A673 (cell line): ENCODE results near the gene HIVEP1. TPM values are rescaled to one million over a fixed set of nuclear protein-coding genes. Genes with fewer than 3 reads are reported as not detected.

ENCODE experiments used
- BruUV-seq: library from RNA; stranded (reverse); fragments of 400-500 nt; replicated peaks from 2 replicates; lab custom pipeline; 2021; lab: Mats Ljungman, UMichigan
- CTCF ChIA-PET: fragments of 300-600 bp; sonication (Branson Sonifier 250); formaldehyde crosslinking; loops from one replicate; lab custom pipeline; 2022; ENCODE audit warnings: antibody characterized with exemption; lab: Charles Lee
- POLR2A ChIA-PET: fragments of 300-600 bp; sonication (Branson Sonifier 250); formaldehyde crosslinking; loops from one replicate; lab custom pipeline; 2022; ENCODE audit warnings: antibody characterized with exemption; ENCODE audit not compliant: low non-redundant PET; lab: Charles Lee
- DNase-seq: peaks from one replicate; pipeline ENCODE4 v3.0.0-alpha.2; 2015; ENCODE audit warnings: low spot score
- H3K27ac ChIP-seq: fragments of 200-600 bp; sonication (generic); 2 replicates; pipeline ENCODE4 v1.5.1; 2016; ENCODE audit warnings: mixed run types, low read depth, mild to moderate bottlenecking, mixed read lengths, antibody characterized with exemption, low read length; ENCODE audit not compliant: poor library complexity, severe bottlenecking
- H3K27me3 ChIP-seq: fragments of 200-600 bp; sonication (generic); replicated peaks from 2 replicates; pipeline ENCODE4 v1.6.1; 2017; ENCODE audit warnings: mixed run types, low read depth, mild to moderate bottlenecking, mixed read lengths, antibody characterized with exemption, low read length; ENCODE audit not compliant: insufficient read depth, poor library complexity
- H3K36me3 ChIP-seq: fragments of 200-600 bp; sonication (generic); 2 replicates; pipeline ENCODE4 v1.6.1; 2016; ENCODE audit warnings: mixed run types, mild to moderate bottlenecking, mixed read lengths, antibody characterized with exemption, low read length; ENCODE audit not compliant: insufficient read depth, poor library complexity, severe bottlenecking
- H3K4me1 ChIP-seq: fragments of 200-600 bp; sonication (generic); 2 replicates; pipeline ENCODE4 v1.6.1; 2017; ENCODE audit warnings: mixed run types, mild to moderate bottlenecking, mixed read lengths, antibody characterized with exemption, low read length; ENCODE audit not compliant: insufficient read depth, poor library complexity, severe bottlenecking
- H3K4me3 ChIP-seq: fragments of 200-600 bp; sonication (generic); 2 replicates; pipeline ENCODE4 v1.5.1; 2016; ENCODE audit warnings: low read depth, mixed run types, mild to moderate bottlenecking, mixed read lengths, low read length; ENCODE audit not compliant: poor library complexity, severe bottlenecking
- H3K9me3 ChIP-seq: fragments of 200-600 bp; sonication (generic); 2 replicates; pipeline ENCODE4 v1.6.1; 2016; ENCODE audit warnings: mixed run types, low read depth, mild to moderate bottlenecking, mixed read lengths, antibody characterized with exemption, low read length; ENCODE audit not compliant: poor library complexity, severe bottlenecking
- CTCF ChIP-seq: fragments of 300-800, 200-600 bp; sonication (generic); conservative IDR thresholded peaks from 2 replicates; pipeline ENCODE4 v1.5.1; 2017; ENCODE audit warnings: low read depth, mild to moderate bottlenecking, antibody characterized with exemption, low read length, moderate library complexity, mixed read lengths
- EZH2 ChIP-seq: fragments of 200-600 bp; sonication (generic); IDR thresholded peaks from 2 replicates; pipeline ENCODE4 v1.6.1; 2017; ENCODE audit warnings: borderline replicate concordance, low read depth, mild to moderate bottlenecking, mixed read lengths, antibody characterized with exemption, low read length; ENCODE audit not compliant: poor library complexity, severe bottlenecking
- intact Hi-C: fragments of 100-400 bp; cut with micrococcal nuclease; formaldehyde crosslinking; loops from one replicate; pipeline ENCODE4 v1.10.0; 2022; ENCODE audit not compliant: unreplicated experiment
- total RNA-seq: library from RNA; stranded (reverse); gene quantifications from 2 replicates; pipeline ENCODE4 v1.2.3, GENCODE V29; 2021

Gene HIVEP1
- total RNA-seq, 1 experiment from 2014 or later = 21.5 TPM

DNA sequence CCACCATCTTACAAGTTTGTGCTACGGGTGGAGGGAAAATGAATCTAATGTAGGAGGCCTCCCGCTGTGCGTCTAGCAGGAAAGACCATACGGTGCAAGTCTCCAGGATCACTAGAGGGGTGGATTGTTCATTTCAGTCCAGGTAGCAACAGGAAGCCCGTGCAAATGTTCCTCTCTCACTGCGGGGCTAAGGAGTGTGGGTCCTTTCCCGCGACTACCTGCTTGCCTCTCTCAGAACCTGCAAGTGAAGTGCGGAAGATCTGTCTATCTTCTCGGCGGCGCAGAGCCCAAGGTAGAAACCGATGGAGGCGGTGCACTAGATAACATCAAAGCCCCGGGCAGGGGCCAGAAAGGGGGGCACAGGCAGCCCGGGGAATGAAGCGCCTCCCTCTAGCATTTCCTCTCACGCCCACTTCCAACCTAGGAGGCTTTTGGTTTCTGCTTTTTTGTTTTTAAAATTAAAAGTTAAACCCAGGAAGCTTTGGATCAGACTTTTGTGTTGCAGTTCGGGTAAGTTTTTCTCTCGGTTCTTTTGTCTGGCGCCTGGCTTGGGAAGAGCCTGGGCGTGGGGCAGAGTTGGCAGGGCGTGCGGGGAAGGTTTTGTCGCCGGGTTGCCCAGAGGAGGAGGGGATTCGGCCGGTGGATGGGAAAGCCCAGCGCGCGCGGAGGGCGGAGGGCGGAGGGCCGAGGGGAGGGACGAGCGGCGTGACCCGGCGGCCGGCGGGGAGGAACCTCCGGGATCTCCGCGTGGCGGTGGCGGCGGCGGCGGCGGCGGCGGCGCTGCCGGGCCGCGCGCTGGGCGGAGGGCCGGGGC is 3.5 kb upstream of the HIVEP1 start:
- Histone ChIP-seq H3K36me3 (no peaks in the 10 kb centered on the region), H3K27ac (peak overlapping the region; percentile 89), H3K4me3 (peak overlapping the region; percentile 82), H3K9me3 (no peaks in the 10 kb centered on the region), H3K27me3 (no peaks in the 10 kb centered on the region), H3K4me1 (peaks cover 11% of the 10 kb centered on the region)
- TF ChIP-seq CTCF (no peak), EZH2 (no peak)
- DNase-seq = peak; percentile 70
- BruUV-seq = TSS peak; percentile 87
- CTCF ChIA-PET = no interaction called here
- POLR2A ChIA-PET = no interaction called here
- intact Hi-C loops = no loop called here

DNA sequence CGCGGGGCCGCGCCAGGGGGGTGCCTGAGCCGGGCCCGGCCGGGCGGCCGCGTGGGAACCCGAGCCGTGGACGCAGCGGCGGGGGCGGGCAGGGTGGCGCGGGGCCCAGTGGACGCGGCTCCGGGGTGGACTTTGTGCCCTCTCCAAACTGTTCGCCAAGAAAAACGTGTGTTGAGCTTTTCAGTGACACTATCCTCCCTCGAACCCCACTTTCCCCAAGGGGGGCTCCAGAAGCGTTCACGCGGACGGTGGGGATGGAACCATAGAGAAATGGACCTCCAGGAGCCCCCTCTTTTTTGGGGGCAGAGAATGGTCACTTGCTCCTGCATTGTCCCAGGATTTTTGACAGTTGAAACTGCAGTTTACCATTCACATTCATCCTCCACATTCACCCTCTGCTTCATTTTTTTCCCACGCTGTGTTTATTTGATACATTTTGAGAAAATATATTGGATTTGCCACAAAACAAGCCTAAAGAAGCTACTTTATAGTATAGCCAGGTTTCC is 2.9 kb upstream of the HIVEP1 start:
- TF ChIP-seq EZH2 (no peak), CTCF (no peak)
- H3K27ac ChIP-seq = peak overlapping the region; percentile 89
- H3K27me3 ChIP-seq = no peaks in the 10 kb centered on the region
- TSS peak; percentile 42 for BruUV-seq
- H3K4me3 ChIP-seq = peak overlapping the region; percentile 82
- ChIA-PET CTCF (no interaction called here), POLR2A (no interaction called here)
- H3K9me3 ChIP-seq = no peaks in the 10 kb centered on the region
- no peaks in the 10 kb centered on the region for H3K36me3 ChIP-seq
- intact Hi-C loops = no loop called here
- peaks cover 17% of the 10 kb centered on the region for H3K4me1 ChIP-seq
- DNase-seq = peak; percentile 44

GRCh38 chr6:12009876-12010634 is 2.1 kb upstream of the HIVEP1 start:
- DNase-seq = peak; percentile 20
- H3K27ac ChIP-seq = peak overlapping the region; percentile 87
- BruUV-seq = no TSS peak
- peaks cover 17% of the 10 kb centered on the region for H3K4me1 ChIP-seq
- CTCF ChIA-PET = no interaction called here
- H3K4me3 ChIP-seq = peak overlapping the region; percentile 82
- POLR2A ChIA-PET = no interaction called here
- no peaks in the 10 kb centered on the region for H3K36me3 ChIP-seq
- TF ChIP-seq CTCF (no peak), EZH2 (no peak)
- no peaks in the 10 kb centered on the region for H3K27me3 ChIP-seq
- intact Hi-C loops = no loop called here
- no peaks in the 10 kb centered on the region for H3K9me3 ChIP-seq
